ENCODE results near the gene MACF1. TPM values are rescaled to one million over a fixed set of nuclear protein-coding genes. Genes with fewer than 3 reads are reported as not detected.

Gene MACF1
- total RNA-seq, 4 donors from 2014 or later = 386 to 627 (median 576) TPM

DNA sequence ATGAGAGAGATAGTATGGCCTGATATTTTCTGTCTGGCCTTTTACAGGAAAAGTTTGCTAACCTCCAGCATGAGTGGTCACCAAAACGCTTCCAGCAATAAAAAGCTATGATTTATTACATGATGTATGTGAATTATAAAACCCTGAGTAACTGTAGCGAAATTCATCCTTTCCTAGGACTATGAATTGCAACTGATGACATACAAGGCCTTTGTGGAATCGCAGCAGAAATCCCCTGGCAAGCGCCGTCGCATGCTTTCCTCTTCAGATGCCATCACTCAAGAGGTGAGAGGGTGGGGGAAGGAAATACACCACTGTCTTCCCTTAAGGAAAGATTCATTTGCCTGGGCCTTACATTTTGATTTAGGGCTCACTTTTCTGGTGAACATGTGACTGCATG is 117.9 kb downstream of the MACF1 start:
- peak overlapping the region; percentile 6 to 60 (median 30) for H3K27ac ChIP-seq (replicated peaks in 1 of 4)
- no peaks in the 10 kb centered on the region for H3K27me3 ChIP-seq
- no peak overlapping the region for H3K4me3 ChIP-seq
- no peaks in the 10 kb centered on the region for H3K9me3 ChIP-seq
- H3K36me3 ChIP-seq = peaks cover 59 to 98% (median 92%) of the 10 kb centered on the region in 4 donors
- H3K4me1 ChIP-seq = peaks cover 0 to 17% (median 4%) of the 10 kb centered on the region in 4 donors
- TF ChIP-seq EP300 (IDR thresholded peaks at IDR 0.05) (no peak), POLR2A (IDR thresholded peaks at IDR 0.05; ENCODE audit: low read depth) (no peak), POLR2AphosphoS5 (IDR thresholded peaks at IDR 0.05) (peak in 1 of 2 donors; percentile 28)
- TF ChIP-seq, protein P1, sequence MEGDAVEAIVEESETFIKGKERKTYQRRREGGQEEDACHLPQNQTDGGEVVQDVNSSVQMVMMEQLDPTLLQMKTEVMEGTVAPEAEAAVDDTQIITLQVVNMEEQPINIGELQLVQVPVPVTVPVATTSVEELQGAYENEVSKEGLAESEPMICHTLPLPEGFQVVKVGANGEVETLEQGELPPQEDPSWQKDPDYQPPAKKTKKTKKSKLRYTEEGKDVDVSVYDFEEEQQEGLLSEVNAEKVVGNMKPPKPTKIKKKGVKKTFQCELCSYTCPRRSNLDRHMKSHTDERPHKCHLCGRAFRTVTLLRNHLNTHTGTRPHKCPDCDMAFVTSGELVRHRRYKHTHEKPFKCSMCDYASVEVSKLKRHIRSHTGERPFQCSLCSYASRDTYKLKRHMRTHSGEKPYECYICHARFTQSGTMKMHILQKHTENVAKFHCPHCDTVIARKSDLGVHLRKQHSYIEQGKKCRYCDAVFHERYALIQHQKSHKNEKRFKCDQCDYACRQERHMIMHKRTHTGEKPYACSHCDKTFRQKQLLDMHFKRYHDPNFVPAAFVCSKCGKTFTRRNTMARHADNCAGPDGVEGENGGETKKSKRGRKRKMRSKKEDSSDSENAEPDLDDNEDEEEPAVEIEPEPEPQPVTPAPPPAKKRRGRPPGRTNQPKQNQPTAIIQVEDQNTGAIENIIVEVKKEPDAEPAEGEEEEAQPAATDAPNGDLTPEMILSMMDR (IDR thresholded peaks at IDR 0.05) = no peak
- DNase-seq (ENCODE audit: extremely low spot score) = no peak
- 53% methylated on average over 6 of the region's 6 CpGs for WGBS
- intact Hi-C loops (cut with DNase I) = loop anchor here (10.0 kb wide), 1 partner anchor 212 kb away; no protein-coding TSS in a partner anchor

DNA sequence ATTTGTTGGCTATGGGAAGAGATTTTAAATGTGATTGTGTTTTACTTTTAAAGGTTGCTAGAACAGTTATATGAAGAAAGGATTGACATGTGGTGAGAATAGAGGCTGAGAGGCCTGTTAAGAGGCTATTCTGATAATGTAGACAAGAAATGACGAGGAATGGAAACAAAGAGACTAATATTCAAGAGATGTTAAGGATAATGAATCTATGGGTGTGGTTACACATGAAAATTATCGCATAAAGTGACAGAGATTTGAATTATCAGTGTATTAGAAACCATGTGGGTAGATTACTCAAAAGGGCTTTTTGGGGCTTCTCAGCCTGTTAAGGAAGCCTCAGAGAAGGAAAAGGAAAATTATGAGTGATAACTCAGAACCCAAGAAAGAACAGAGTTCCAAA is 120.4 kb downstream of the MACF1 start:
- Histone ChIP-seq H3K27me3 (no peaks in the 10 kb centered on the region), H3K4me1 (peaks cover 0 to 37% (median 15%) of the 10 kb centered on the region in 4 donors), H3K27ac (replicated peaks in 1 of 4) (peak overlapping the region; percentile 3 to 37 (median 11)), H3K36me3 (peaks cover 41 to 96% (median 76%) of the 10 kb centered on the region in 4 donors), H3K9me3 (no peaks in the 10 kb centered on the region), H3K4me3 (no peak overlapping the region)
- 96% methylated on average over 2 of the region's 2 CpGs for WGBS
- intact Hi-C loops (cut with DNase I) = loop anchor here (10.0 kb wide), 1 partner anchor 210 kb away; no protein-coding TSS in a partner anchor
- no peak for DNase-seq (ENCODE audit: extremely low spot score)
- TF ChIP-seq EP300 (IDR thresholded peaks at IDR 0.05) = no peak
- no peak for TF ChIP-seq POLR2A (IDR thresholded peaks at IDR 0.05; ENCODE audit: low read depth)
- no peak for TF ChIP-seq POLR2AphosphoS5 (IDR thresholded peaks at IDR 0.05)
- TF ChIP-seq, protein P1 (IDR thresholded peaks at IDR 0.05) = no peak

DNA sequence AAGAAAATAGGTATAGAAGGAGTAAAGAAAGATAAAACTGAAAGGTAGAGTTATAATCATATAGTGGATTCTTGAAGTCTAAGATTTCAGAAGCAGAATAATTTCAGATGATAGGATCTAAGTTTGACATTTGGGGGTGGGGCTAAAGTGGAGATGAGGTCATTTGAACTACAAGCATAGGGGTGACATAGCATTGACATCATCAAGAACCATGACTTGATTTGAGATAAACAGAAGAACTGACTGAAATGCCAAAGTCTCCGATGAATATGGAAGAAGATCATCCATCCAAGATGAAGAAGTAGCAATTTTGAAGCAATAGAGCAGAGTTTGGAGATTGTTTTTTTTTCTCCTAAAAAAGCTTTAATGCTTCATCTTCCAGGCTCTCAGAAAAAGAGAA is 122.3 kb downstream of the MACF1 start:
- peak overlapping the region; percentile 56 to 76 (median 66) for H3K27ac ChIP-seq (replicated peaks in 1 of 4)
- peaks cover 0 to 57% (median 32%) of the 10 kb centered on the region in 4 donors for H3K4me1 ChIP-seq
- intact Hi-C loops (cut with DNase I) = loop anchor here (10.0 kb wide), 1 partner anchor 208 kb away; no protein-coding TSS in a partner anchor
- H3K9me3 ChIP-seq = no peaks in the 10 kb centered on the region
- peaks cover 49 to 96% (median 72%) of the 10 kb centered on the region in 4 donors for H3K36me3 ChIP-seq
- H3K4me3 ChIP-seq = no peak overlapping the region
- DNase-seq (ENCODE audit: extremely low spot score) = no peak
- TF ChIP-seq EP300 (IDR thresholded peaks at IDR 0.05) (no peak), POLR2AphosphoS5 (IDR thresholded peaks at IDR 0.05) (no peak), POLR2A (IDR thresholded peaks at IDR 0.05; ENCODE audit: low read depth) (no peak)
- TF ChIP-seq, protein P1 (IDR thresholded peaks at IDR 0.05) = no peak
- H3K27me3 ChIP-seq = no peaks in the 10 kb centered on the region
- 83% methylated on average over 1 of the region's 1 CpG for WGBS

DNA sequence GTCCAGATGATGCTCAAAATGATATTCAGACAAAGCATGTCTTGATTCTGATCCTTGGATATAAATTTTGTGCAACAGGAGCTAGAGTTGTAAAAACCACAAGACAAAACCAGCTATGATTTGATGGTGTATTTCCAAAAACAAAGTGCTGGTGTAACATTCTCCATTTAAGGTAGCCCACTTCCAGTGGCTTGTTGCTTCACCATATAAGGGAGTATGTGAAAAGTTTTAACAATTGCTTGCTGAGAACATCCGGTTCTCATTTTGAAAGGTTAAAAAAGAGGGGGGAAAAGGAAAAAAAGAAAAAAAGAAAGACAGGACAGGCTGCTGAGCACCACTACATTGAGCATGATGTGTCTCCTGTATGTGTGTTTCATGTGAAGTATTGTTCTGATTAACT is 123.6 kb downstream of the MACF1 start:
- Histone ChIP-seq H3K27me3 (no peaks in the 10 kb centered on the region), H3K9me3 (no peaks in the 10 kb centered on the region), H3K4me3 (peak overlapping the region in 3 of 4 donors; percentile 17 to 40 (median 33)), H3K4me1 (peaks cover 0 to 55% (median 36%) of the 10 kb centered on the region in 4 donors), H3K36me3 (peaks cover 45 to 96% (median 73%) of the 10 kb centered on the region in 4 donors), H3K27ac (replicated peaks in 1 of 4) (peak overlapping the region; percentile 56 to 76 (median 66))
- intact Hi-C loops (cut with DNase I) = loop anchor here (10.0 kb wide), 1 partner anchor 207 kb away; no protein-coding TSS in a partner anchor
- 38% methylated on average over 1 of the region's 1 CpG for WGBS
- DNase-seq (ENCODE audit: extremely low spot score) = no peak
- TF ChIP-seq, protein P1 (IDR thresholded peaks at IDR 0.05) = no peak
- TF ChIP-seq POLR2A (IDR thresholded peaks at IDR 0.05; ENCODE audit: low read depth) (no peak), EP300 (IDR thresholded peaks at IDR 0.05) (no peak), POLR2AphosphoS5 (IDR thresholded peaks at IDR 0.05) (no peak)

Measured in esophagus muscularis mucosa (tissue), 4 donors.